Cortex of kidney (tissue), 1 donor: ENCODE data around the gene ATP1B2.

ENCODE experiments used
- DNase-seq: peaks from one replicate; lab custom pipeline; 2025; lab: John Stamatoyannopoulos, UW

The ATP1B2 gene

DNA sequence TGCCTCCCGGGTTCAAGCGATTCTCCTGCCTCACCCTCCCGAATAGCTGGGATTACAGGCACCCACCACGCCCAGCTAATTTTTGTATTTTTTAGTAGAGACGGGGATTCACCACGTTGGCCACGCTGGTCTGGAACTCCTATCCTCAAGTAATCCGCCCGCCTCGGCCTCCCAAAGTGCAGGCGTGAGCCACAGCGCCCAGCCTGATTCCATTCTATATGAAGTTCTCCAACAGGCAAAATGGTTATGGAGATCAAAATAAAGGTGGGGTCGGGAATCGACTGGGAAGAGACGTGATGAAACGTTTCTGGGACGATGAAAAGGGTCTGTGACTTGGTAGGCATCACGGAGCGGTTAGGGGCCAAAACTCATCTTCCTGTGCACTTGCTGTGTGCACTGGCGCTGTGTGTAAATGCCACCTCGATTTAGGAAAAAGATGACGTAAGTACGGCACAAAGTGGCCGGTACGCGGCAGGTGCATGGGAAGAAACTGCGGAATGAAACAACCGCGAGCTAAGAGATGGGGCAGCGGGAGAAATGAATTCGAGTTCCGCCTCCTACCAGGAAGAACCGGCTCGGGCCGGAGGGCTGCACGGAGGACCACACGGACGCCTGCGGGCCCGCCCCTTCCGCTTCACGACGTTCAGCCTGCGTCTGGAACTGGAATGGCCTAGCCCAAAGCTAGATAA, 35.0 kb downstream of the ATP1B2 start:
- DNase-seq, result peak; percentile 26

DNA sequence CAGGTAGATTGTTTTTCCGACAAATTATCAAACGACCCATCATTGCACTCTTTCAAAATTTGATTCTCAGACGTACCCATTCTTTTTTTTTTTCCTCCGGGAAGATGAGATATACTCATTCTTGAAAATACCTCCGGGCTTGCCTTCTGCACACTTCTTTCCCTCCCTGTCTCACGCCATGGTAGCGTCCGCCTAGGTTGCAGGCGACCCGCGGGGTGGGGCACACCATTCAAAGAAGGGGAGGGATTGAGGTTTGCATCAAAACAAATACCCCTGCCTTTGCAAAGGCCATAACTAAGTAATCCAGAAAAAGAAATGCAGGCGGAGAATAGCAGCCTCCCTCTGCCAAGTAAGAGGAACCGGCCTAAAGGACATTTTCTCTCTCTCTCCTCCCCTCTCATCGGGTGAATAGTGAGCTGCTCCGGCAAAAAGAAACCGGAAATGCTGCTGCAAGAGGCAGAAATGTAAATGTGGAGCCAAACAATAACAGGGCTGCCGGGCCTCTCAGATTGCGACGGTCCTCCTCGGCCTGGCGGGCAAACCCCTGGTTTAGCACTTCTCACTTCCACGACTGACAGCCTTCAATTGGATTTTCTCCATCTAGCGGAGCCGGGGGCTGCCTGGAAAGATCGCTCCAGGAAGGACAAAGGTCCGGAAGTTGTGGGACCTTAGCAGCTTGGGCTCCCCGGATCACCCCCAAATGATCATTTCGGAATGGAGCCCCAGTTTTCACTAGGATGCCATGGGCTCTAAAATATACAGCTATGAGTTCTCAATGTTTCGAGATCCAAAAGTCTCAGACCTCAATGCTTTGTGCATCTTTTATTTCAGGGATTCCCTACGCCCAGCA, 35.7 kb downstream of the ATP1B2 start:
- no peak for DNase-seq

DNA sequence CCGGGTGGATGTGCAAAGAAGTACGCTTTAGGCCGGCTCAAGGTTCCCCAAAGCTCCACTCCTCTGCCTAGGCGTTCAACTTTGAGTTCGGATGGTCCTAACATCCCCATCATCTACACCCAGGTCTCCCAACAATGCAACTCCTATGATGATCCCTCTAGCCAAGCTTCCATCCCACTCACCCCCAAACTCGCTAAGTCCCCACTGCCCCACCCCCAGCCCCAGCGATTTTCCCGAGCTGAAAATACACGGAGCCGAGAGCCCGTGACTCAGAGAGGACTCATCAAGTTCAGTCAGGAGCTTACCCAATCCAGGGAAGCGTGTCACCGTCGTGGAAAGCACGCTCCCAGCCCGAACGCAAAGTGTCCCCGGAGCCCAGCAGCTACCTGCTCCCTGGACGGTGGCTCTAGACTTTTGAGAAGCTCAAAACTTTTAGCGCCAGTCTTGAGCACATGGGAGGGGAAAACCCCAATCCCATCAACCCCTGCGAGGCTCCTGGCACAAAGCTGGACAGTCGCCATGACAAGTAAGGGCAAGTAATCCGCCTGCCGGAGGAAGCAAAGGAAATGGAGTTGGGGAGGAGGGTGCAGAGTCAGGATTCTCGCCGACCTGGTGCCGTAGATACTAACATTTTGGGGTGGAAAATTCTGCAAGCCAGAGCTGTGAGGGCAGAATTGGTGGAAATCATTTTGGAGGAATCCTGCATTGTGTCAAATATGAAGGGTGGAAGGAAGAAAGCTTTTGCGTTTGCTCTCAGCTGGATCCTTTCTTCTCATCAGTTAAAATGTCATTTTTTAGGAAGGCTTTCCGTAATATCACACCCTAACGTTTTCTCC, 36.6 kb downstream of the ATP1B2 start, which contains the start of gene TP53:
TP53 (minus strand) TSS at position 419 of the 836 bp plus-strand sequence. CDS start 10,896 bp downstream, outside the sequence.
- DNase-seq, result no peak

DNA sequence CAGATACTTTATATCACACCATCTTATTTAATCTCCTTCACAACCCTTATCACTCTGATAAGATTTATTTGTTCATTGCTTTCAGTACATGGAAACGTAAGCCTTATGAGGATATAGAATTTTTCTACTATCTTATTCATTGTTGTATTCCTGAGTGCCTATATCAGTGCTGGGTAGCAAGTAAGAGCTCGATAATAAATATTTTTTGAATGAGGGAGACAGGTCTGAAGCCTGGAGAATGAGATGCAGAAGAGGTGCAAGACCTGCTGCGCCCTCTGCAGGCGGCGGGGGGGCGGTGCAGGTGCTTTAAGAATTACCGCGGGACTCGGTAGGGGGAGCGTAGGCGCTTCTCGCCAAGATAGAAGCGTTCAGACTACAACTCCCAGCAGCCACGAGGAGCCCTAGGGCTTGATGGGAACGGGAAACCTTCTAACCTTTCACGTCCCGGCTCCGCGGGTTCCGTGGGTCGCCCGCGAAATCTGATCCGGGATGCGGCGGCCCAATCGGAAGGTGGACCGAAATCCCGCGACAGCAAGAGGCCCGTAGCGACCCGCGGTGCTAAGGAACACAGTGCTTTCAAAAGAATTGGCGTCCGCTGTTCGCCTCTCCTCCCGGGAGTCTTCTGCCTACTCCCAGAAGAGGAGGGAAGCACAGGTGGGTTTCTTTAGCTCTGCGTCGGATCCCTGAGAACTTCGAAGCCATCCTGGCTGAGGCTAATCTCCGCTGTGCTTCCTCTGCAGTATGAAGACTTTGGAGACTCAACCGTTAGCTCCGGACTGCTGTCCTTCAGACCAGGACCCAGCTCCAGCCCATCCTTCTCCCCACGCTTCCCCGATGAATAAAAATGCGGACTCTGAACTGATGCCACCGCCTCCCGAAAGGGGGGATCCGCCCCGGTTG, 37.4 kb downstream of the ATP1B2 start, which contains the start of gene WRAP53:
WRAP53 (plus strand) TSS at position 570 of the 900 bp plus-strand sequence; CDS start at position 742, 172 bp downstream.
- DNase-seq, result no peak

DNA sequence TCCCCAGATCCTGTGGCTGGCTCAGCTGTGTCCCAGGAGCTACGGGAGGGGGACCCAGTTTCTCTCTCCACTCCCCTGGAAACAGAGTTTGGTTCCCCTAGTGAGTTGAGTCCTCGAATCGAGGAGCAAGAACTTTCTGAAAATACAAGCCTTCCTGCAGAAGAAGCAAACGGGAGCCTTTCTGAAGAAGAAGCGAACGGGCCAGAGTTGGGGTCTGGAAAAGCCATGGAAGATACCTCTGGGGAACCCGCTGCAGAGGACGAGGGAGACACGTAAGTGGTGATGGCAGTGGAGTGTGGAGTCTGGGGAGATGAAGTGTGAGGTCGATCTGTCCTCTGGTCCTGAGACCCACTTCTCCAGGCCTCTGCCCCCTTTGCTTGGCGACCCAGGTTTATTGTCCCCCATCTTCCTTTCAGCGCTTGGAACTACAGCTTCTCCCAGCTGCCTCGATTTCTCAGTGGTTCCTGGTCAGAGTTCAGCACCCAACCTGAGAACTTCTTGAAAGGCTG, 38.1 kb downstream of the ATP1B2 start:
- DNase-seq, result no peak

DNA sequence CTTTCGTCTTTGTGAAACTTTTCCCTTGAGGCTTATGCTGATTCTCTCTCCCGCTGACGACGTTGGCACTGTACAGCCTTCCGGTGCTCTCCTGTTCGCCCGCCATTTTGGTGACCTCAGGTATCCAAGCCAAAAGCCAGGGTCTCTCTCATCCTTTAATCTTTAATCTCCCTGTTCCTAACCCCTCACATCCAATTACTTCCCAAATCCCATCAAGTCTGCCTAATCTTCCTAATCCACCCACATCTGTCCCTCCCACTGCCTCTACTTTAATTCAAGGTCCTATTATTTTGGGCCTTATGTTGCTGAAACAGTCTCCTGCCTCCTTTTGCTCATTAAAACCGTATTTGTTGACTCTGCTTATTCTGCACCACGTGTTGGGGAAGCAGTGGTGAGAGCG, 44.9 kb downstream of the ATP1B2 start:
- no peak for DNase-seq

DNA sequence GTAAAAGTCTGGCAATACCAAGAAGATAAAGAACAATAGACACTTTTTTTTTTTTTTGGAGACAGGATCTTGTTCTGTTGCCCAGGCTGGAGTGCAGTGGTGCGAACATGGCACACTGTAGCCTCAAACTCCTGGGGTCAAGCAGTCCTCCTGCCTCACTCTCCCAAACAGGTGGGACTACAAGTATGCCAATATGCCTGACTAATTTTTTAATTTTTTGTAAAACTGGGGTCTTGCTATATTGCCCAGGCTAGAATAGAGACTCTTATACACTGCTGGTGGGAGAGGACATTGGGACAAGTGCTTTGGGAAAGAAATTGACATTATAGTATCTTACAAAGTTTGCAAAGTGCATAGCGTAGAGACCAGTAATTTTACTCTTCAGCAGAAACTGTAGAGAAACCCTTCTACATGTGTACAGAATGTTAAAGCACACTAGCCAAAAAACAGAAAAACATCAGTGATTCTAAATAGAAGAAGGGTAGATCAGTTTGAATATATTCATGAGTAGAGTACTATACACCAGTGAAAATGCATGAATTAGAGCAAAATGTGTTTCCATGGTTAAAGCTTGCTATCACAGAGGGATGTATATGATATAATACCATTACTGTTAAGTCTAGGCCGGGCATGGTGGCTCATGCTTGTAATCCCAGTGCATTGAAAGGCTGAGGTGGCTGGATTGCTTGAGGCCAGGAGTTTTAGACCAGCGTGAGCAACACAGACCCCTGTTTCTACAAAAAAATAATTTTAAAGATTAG, 47.3 kb downstream of the ATP1B2 start:
- no peak for DNase-seq

DNA sequence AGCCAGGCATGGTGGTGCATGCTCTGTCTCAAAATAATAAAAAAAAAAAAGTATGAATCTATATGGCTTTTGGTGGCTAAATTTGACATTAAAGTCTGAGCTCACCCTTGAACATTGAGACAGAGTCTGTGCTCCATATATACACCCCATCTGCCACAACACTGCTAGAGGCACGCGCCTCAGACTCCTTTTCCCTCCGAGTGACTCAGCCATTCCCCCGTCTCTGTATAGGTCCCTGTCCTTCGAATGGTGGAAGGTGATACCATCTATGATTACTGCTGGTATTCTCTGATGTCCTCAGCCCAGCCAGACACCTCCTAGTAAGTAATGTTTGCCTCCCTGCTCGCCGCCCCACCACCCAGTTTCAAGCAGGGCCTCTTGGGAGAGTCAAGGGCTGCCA, 49.8 kb downstream of the ATP1B2 start:
- no peak for DNase-seq

DNA sequence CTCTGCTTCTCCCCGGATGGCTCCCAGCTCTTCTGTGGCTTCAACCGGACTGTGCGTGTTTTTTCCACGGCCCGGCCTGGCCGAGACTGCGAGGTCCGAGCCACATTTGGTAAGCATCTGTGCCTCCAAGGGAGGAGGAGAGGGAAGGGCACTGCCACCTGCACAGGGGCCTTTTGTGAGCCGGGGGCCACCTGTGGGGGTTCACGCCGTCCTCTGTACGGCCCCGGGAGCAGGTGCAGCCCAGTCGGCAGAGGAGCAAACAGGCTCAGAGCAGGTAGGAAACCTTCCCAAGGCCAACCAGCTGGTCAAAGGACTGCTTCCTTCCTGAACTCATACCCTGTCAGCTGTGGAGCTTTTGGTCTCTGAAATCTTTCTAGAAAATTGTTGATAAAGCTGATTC, 51.0 kb downstream of the ATP1B2 start:
- DNase-seq, result no peak

DNA sequence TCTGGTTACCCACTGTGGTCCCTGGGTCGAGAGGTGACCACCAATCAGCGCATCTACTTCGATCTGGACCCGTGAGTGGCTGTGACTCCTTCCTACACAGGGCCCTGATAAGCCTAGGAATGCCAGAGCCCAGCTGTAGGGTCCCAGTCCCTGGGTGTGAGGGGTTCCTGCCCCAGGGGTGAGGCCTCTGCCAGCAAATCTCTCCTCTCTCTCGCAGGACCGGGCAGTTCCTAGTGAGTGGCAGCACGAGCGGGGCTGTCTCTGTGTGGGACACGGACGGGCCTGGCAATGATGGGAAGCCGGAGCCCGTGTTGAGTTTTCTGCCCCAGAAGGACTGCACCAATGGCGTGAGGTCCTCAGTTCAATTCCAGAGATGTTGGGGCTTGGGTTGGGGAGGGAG, 52.0 kb downstream of the ATP1B2 start:
- DNase-seq, result no peak

DNA sequence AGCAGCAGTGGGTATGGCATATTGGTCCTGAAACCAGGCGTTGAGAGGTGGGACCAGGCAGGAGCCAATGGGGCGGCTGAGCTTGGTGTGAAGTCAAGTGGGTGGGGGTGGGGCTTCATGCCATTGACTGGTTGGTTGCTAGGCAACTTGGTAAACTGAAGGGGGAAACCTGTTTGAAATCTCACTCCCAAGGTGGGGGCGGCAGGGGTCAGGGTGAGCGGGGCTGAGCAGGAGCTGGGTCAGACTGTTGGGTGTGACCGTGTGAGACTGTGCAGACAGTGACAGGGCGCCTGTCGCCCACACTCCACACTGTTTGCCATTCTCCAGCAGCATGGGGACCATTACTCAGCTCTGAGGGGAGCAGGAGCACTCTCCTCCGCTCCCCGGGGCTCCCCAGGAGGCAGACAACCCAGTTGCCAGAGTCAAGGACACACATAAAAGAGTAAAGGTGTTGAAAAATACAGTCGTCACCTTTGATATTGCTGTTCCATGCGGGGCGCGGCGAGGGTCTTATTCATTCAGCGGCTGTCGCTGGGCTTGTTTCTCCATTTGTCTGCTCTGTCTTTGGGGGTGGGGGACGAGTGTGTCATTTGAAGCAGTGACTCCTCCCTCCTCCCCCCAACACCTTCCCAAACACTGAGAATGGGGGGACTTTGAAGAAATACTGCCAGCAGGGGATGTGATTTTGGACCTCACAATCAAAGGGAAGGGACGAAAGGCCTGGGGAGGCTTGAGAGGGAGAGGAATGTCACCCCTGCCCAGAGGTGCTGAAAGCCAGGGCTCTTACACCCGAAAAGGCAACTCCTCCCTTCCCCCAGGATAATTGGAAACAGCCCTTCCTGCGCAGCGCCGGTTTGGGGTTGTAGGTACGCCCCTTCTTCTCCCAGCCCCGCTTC, 53.1 kb downstream of the ATP1B2 start:
- no peak for DNase-seq

DNA sequence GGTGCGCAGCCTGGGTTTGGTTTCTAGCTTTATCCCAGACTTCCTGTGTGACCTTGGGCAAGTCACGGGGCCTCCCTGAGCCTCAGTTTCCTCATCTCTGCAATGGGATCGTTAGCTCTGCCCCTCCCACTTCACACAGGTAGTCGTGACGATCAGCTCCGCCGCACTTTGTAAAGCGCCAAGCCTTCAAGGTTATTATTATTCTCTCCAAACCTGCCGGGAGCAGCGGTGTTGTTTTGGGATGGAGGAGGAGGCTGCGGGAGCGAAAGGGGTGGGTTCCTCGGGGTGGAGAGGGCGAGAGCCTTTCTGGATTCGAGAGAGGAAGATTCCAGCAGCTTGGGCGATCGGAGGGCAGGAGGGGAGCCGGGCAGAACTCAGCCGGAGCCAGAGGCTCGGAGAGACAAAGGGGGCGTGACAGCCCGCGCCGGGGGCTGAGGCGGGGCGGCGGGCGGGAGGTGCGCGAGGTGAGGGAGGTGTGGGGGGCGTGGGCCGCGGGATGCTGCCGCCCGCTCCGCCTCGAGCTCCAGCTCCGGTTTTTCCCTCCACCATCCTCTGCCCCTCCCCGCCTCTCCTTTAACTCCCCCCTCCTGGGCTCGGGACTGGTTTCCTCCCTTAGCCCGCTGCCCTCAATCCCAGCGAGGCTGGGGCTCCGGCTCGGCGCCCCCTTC, 54.0 kb downstream of the ATP1B2 start, which contains the start of gene EFNB3:
EFNB3 (plus strand) TSS at position 602 of the 668 bp plus-strand sequence. CDS start 397 bp downstream, outside the sequence.
- DNase-seq, result no peak

DNA sequence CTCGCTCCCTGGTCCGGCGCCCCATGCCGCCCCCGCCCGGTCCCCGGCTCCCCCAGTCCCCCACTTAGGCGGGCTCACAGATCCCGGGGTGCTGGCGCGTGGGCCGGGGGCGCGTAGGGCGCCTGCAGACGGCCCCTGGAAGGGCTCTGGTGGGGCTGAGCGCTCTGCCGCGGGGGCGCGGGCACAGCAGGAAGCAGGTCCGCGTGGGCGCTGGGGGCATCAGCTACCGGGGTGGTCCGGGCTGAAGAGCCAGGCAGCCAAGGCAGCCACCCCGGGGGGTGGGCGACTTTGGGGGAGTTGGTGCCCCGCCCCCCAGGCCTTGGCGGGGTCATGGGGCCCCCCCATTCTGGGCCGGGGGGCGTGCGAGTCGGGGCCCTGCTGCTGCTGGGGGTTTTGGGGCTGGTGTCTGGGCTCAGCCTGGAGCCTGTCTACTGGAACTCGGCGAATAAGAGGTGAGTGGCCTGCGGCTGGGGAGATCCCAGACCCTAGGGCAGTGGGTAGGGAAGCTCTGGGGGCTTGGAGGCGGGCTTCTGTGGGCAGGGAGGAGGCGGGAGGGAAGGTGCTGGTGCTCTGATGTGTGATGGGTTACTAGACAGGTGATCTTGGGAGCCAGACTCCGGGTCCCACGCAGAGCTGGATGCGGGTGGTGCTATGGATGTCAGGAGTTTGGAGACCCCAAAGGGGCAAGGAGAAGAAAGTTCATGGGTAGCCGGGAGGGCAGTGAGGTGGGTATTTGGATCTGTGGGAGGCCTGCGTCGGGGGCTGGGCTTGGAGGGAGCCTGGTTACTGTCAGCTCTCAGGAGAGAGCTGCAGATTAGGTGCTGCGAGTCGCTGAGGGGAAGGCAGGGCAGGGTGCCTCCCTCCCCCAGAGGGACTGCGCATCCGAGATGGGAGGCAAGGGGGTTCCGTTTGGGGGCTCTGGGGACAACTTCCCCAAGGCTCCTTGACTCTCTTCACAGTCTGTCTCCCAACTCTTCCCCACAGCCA, 54.8 kb downstream of the ATP1B2 start:
- DNase-seq, result no peak

DNA sequence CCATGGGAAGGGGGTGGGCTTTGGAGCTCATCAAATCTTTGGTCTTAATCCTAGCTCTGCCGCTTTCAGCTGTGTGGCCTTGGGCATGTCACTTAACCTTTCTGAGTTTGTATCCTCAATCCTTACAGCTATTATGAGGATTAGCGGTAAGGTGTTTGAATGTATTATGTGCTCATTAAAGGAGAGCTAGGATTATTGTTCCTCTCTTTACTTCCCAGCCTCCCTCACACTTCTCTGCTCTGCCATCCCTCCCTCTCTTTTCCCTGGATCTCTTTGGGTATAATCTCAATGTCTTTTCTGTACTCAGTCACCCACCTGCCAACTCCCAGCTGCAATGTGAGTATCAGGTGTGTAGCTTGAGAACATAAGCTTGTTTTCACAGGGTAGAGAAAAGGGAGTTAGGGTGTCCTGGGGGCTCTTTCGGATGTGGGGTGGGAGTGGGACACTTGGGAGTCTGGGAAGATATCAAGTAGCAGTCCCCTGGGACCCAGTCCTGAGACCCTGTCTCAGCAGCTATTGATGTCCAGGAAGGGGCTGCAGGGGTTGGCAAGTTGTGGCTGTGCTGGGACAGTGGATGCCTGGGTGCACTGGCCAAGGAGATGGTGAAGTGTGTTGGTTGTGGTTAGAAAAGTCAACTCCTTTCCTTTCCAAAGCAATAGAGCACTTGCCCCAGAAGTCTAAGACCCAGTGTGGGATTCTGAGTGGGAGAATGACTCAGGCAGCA, 56.1 kb downstream of the ATP1B2 start:
- no peak for DNase-seq
